HCT116 (cell line): Measurements from ENCODE around the gene ZNF532.

Experiments
- CEBPB ChIP-seq: IDR thresholded peaks from 2 replicates; pipeline ENCODE4 v1.6.1; 2012; ENCODE audit warnings: low read depth
- EZH2phosphoT487 ChIP-seq: fragments of 200-600 bp; IDR thresholded peaks from 2 replicates; pipeline ENCODE4 v1.6.1; 2018; ENCODE audit warnings: antibody characterized with exemption, borderline replicate concordance
- MAX ChIP-seq: IDR thresholded peaks from 2 replicates; pipeline ENCODE4 v1.6.1; 2012
- POLR2AphosphoS5 ChIP-seq: IDR thresholded peaks from 2 replicates; pipeline ENCODE4 v1.6.1; 2011; ENCODE audit warnings: mild to moderate bottlenecking, low read depth, low read length, moderate library complexity

- TF ChIP-seq CEBPB (no peak), EZH2phosphoT487 (no peak), POLR2AphosphoS5 (no peak), MAX (no peak)
Observed at GRCh38 chr18:58827428-58827827, 37.2 kb upstream of the ZNF532 start.
